NCI-H1417 (cell line): ENCODE results near the gene RAMACL.
"Not testable (repeated sequence)": the region's sequence is repeated elsewhere in the genome, so short reads cannot be mapped to it uniquely, and the experiment has no call there.

Experiments
- DNase-seq, 3 experiments: peaks; one replicate each; lab custom pipeline; 2025; lab: John Stamatoyannopoulos, UW

RAMACL gene

DNA sequence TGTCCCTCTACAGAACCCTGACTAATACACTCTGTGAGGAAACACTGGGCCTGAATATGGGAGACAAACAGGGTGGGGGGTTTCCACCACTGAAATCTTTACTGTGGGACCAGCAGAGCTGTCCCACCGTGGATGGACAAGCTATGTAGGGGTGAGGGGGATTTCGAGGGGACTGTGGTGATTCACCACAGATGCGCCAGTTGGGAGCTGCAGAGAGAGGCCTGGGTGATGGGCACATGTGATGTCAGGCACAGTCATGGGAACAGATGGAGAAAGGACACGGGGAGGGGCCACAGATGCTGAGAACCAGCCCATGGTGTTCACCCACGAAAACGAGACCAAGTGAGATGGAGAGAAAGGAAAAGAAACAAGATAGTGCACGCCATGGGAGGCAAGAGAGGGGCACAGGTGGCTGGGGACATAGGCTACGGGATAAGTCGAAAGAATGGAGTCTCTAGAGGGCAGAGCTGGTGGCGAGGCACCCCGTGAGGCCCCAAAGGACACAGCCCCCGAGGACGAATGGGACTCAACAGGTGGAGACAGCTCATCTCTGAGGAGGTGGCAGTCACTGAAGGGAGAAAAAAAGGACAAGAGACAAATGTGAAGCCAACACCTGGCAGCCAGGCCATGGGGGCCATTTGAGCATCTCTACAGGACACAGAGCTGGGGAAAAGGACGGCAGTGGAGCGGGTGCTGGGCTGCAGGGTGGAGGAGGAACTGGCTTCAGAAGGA is 10.5 kb upstream of the RAMACL start:
- no peak for DNase-seq

GRCh38 chr6:166595949-166596348 is 9.5 kb upstream of the RAMACL start:
- no peak for DNase-seq

GRCh38 chr6:166595061-166595780 is 8.7 kb upstream of the RAMACL start:
- DNase-seq, result no peak

DNA sequence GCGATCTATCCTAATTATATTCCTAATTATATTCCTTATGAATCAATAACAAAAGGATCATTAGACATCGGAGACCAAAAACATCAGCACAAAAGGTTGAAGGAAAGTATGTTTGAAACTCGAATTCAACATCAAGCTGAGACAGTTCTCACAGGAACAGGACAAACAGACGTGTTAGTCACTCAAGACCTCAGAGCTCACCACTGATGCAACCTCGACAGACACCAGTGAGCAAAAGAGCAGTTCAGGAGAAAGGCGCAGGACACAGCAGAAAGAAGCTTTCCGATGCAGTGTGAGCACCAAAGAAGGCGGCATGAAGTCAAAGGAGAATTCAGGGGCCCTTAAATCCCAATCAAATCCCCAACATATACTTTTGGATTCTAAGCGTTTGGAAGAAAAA is 6.3 kb upstream of the RAMACL start:
- DNase-seq, result no peak

GRCh38 chr6:166591961-166592520 is 5.6 kb upstream of the RAMACL start:
- DNase-seq, result no peak

DNA sequence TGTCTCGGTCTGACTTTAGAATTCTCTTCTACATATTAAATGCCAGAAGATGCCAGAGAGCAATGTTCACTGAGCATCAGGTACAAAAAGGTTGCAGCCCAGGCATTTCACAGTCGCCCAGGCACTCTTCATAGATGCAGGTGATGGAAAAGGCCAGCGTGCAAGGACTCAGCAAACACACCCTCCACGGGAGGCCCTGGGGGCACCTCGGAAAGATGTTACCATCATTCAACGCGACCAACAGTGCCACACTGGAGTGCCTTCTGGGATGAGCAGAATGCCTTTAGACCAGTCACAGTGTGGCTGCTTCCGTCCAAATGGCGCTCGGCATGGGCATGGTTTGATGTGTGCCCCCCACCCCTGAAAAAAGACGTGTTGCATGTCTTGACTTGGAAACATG is 4.5 kb upstream of the RAMACL start:
- no peak for DNase-seq

DNA sequence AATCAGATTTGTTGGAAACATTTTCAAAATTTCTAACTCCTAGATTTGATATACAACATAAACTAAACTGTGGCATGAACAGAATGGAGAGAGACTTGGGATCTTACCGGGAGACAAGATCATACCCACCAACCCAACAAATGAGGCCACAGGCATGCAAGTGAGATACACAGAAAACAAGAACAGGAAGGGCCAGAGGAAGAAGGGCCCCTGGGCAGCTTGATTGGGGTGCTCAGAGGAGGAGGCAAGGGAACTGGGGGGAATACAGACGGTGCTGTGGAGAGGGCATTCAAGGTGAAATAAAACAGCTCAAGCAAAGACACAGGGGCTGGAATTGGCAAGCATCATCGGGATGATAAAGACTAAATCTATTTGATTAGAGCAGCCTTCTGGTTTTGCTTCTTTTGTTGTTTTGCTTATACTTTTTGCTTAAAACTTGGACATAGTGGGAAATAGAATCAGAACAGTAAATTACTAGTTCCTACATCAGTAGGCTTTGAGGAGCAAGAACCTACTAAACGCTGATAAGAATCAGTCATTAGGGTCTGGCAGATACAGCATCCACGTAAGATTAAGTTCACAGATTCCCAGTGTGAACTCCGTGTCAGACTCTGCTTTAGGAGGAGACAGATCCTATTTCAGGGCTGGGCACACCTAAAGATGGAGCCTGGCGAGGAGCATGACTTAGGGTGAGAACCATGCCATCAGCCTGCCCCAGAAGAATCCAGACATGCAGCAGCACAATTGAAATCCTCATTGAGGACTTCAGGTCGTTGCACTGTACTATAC is 3.5 kb upstream of the RAMACL start:
- DNase-seq, result no peak

DNA sequence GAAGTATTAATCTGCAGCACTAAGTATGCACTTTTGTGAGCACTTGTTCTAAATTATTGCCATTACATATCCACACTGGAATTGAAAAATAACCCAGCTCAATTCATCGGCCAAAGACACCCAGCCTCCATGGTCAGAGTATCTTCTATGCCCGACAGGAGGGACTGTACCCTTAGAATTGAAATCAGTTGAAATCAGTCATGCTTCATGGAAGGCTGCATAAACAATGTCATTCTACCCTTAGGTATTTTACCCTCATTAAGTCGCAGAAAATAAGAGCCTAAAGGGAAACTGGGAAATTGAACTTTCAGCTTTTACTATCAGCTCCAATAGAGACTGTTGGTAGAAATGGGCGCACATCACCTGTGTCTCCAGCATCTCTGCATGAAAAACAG is 2.9 kb upstream of the RAMACL start:
- no peak for DNase-seq

DNA sequence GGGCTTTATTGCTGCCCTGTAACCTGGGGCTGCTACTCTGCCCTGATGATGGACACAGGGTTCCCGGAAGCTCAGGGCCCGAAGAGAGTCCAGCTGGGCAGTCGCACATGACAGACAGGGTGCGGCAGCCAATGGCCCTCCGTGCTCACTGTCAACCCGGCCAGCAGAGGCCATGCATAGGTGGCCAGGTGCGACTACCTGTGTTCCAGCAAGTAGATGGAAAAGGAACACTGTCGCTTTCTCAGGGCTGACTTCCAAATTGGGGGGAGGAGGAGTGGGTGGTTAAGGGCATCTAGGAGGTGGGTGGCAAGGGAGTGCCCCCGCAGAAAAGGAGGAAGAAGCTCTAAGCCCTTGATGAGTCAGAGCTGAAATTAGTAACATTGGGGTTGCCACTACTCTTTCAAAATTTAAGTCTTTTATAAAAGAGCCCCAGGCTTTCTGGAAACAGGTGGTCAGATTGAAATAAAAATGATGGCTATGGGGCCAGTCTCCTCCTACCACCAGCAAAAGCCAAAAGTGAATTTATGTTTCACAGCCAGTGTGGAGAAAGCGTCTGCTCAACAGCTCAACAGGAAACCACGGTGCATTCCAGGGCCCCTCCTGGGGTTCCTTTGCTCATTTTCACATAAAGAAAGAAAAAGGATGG is 2.3 kb upstream of the RAMACL start:
- no peak for DNase-seq

DNA sequence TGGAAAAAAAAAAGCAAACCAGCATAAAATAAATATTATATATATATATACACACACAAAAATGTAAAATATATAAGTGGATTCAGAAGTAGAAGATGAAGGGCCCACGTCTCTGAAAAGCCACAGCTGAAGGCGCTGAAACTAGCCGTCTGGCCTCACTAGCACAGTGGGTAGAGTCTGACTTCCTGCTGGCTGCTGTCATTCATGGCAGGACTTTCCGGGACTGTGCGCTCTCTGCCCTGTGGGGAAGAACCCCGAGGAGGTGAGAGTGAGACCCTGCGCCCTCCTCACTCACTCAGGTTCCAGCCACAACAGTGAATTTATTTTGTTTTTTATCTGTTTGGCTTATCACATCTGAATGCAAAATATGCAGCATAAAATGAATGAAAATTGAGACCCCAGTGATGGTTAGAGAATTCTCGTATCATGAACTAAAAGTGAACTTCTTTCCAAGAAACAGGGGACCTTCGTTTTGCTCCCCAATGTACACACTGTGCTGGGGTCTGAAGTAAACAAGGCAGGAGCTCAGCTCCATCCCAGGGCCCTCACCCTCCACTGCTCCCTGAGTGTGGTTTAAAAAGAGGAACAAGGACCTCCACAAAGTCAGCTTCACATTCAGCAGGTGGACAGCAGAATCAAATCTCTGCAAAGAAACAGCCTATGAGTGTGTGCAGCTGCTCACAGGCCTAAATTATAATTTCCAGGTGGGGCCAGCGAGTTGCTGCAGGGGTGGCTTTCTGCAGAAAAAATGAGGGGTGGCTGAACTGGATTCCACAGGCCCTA is 1.3 kb upstream of the RAMACL start:
- DNase-seq, result no peak

- DNase-seq, result no peak
Measured at GRCh38 chr6:166584853-166585429, 1.5 kb downstream of the RAMACL start.

- no peak for DNase-seq
Measured at GRCh38 chr6:166584155-166584554, 2.3 kb downstream of the RAMACL start.

DNA sequence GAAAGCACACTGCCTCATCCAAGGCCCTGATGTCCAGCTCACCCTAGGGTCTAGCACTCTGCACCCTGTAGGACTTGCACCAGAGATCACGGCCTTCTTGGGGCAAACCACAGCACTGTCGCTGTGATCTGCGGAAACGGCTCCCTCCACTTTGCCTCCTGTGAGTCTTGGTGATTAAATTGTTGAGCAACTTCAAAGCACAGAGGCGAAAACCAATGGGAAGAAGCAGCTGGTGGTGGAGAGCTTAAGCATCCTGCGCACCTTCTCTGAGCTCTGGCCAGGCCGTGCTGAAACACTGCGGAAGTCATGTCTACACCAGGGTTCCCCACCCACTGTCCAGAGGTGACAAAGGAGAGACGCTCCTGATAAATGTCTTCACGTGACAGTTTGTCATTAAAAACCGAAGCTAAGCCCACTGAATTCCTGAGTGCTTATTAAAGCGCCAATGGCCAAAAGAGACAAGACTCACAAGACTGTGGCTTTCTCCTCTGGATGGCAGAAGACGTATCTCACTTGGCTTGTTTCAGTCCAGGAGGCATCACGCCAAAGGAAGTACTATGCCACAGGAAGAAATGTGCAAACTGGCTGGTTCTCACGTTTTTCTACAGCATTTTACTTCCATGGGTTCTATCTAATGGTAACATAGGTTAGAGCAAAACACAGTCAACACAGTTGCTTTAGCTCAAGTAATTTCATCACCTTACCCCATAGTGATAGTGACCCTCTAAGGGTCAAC is 3.1 kb downstream of the RAMACL start:
- no peak for DNase-seq

- DNase-seq, result no peak
Measured at GRCh38 chr6:166582258-166582657, 4.2 kb downstream of the RAMACL start.

- not testable (repeated sequence) for DNase-seq
Measured at GRCh38 chr6:166581801-166582200, 4.7 kb downstream of the RAMACL start.

GRCh38 chr6:166581091-166581511 is 5.4 kb downstream of the RAMACL start:
- DNase-seq, result no peak

GRCh38 chr6:166580076-166581050 is 6.1 kb downstream of the RAMACL start:
- no peak for DNase-seq

DNA sequence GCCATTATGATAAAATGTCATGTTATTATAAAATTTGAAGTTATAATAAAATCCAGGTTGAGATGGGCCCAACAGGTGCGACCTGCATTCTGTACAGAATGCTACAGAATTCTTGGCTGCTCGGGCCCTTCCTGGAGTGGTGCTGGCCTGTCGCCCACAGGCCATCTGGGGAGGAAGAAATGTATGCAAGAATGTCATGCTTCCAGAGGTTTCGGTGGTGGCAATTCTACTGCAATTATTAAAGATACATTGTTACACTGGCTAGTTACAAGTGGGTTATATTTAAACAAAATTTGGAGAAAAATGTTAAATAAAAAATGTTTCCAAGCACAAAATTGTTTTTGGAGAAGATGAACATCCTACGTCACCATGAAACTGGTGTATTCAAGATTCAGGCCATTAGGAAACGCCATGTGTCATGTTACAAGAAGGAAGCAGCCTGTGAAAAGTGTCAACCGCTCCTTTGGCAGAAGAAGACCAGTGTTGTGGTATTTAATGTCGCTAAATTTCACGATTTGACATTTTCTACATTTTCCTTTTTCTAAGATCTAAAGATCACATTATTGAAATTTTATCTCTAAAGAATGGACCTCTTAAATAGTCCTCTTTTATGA is 7.1 kb downstream of the RAMACL start:
- no peak for DNase-seq
